ENCODE measurements around the gene FUNDC2. TPM values are rescaled to one million over a fixed set of nuclear protein-coding genes. Genes with fewer than 3 reads are reported as not detected.
A peak's percentile ranks its signal among the peaks of the same experiment; 100 is the strongest.

The FUNDC2 gene
- total and polyA plus RNA-seq, 8 donors: 50.3 to 88.1 (median 72.0) TPM

DNA sequence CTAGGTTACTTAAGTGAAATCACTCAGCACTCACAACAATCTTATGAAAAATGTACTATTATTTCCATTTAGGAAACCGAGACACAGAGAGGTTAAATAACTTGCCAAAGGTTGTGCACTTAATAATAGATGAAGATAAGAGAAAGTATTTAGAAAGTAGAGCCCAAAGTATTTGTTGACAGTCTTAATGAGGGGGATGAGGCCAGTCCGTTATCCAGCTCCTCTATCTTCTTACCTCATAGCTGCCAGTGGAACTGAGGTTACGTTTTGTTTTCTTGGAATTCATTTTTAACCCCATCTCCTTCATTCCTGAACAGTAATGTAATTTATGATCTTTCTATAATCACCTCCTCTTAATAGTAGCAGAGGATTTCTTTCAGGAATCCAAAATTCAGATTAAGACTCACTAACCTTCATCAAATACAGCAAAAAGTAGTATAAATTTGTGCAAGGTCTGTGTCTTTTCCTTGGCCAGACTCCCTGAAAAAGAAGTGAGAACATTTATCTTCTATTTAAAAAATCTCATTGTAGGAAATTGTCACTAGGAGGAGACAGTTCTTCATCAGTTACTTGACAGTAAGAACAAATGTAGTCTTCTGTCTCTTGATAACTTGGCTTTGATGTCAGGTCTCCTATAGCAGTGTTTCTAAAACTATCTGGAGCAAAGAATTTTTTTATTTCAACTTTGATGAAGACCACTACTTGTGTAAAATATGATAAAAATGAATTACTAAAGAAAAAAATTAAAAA is 39.6 kb upstream of the FUNDC2 start:
- DNase-seq (no peak), ATAC-seq (peak in 2 of 4 donors; percentile 20 to 51), FAIRE-seq (no peak)
- H3K4me3 ChIP-seq: no peak overlapping the region
- intact Hi-C loops (cut with DNase I): loop anchor here in 2 of 3 donors (5.0 to 10.0 kb wide), 2 partner anchors 68 to 80 kb away; no protein-coding TSS in a partner anchor
- H3K4me1 ChIP-seq: peaks cover 0 to 15% (median 10%) of the 10 kb centered on the region in 3 donors
- WGBS, 2 donors: 16 to 22% methylated on average over 3 of the region's 3 CpGs
- TF ChIP-seq, protein P1, sequence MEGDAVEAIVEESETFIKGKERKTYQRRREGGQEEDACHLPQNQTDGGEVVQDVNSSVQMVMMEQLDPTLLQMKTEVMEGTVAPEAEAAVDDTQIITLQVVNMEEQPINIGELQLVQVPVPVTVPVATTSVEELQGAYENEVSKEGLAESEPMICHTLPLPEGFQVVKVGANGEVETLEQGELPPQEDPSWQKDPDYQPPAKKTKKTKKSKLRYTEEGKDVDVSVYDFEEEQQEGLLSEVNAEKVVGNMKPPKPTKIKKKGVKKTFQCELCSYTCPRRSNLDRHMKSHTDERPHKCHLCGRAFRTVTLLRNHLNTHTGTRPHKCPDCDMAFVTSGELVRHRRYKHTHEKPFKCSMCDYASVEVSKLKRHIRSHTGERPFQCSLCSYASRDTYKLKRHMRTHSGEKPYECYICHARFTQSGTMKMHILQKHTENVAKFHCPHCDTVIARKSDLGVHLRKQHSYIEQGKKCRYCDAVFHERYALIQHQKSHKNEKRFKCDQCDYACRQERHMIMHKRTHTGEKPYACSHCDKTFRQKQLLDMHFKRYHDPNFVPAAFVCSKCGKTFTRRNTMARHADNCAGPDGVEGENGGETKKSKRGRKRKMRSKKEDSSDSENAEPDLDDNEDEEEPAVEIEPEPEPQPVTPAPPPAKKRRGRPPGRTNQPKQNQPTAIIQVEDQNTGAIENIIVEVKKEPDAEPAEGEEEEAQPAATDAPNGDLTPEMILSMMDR (IDR thresholded peaks at IDR 0.05): no peak
- no peak overlapping the region for H3K27ac ChIP-seq
- no peaks in the 10 kb centered on the region for H3K27me3 ChIP-seq
- no peaks in the 10 kb centered on the region for H3K9me3 ChIP-seq
- H3K36me3 ChIP-seq: no peaks in the 10 kb centered on the region

DNA sequence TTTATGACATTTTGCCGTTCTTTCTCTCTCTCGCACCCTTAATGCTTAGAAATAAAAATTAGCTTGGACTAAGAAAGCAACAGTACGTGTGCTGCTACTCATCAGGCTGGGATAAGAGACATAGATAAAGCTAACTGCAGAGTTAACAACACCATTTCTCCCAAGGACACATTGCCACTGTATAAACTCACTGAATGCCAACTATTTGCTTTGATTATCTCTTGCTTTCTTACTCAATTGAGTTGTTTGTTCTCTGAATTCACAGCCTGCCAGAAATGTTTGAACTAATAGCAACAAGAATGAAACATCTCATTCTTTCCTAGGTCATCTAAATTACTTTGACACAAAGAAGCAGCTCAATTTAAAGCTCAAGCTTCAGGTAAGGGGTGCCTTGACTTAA is 38.7 kb upstream of the FUNDC2 start:
- Histone ChIP-seq H3K36me3 (no peaks in the 10 kb centered on the region), H3K9me3 (no peaks in the 10 kb centered on the region), H3K27ac (peak overlapping the region in 2 of 4 donors; percentile 44 to 64), H3K4me3 (no peak overlapping the region), H3K4me1 (peaks cover 0 to 15% (median 10%) of the 10 kb centered on the region in 3 donors), H3K27me3 (no peaks in the 10 kb centered on the region)
- WGBS, 2 donors: 20 to 30% methylated on average over 3 of the region's 3 CpGs
- no peak for DNase-seq
- TF ChIP-seq, protein P1 (IDR thresholded peaks at IDR 0.05): no peak
- no peak for FAIRE-seq
- intact Hi-C loops (cut with DNase I): loop anchor here in 2 of 3 donors (5.0 to 10.0 kb wide), 2 partner anchors 67 to 79 kb away; no protein-coding TSS in a partner anchor
- peak; percentile 79 to 89 (median 84) for ATAC-seq

- H3K27me3 ChIP-seq: no peaks in the 10 kb centered on the region
- WGBS, 2 donors: 19 to 35% methylated on average over 3 of the region's 3 CpGs
- FAIRE-seq: no peak
- ATAC-seq: peak; percentile 29 to 67 (median 48)
- intact Hi-C loops (cut with DNase I): loop anchor here in 2 of 3 donors (5.0 to 10.0 kb wide), 2 partner anchors 66 to 79 kb away; no protein-coding TSS in a partner anchor
- TF ChIP-seq, protein P1 (IDR thresholded peaks at IDR 0.05): no peak
- H3K27ac ChIP-seq: peak overlapping the region in 2 of 4 donors; percentile 44 to 64
- DNase-seq: no peak
- H3K9me3 ChIP-seq: no peaks in the 10 kb centered on the region
- peaks cover 0 to 15% (median 10%) of the 10 kb centered on the region in 3 donors for H3K4me1 ChIP-seq
- H3K36me3 ChIP-seq: no peaks in the 10 kb centered on the region
- no peak overlapping the region for H3K4me3 ChIP-seq
Observed at GRCh38 chrX:154988719-154989118, 37.9 kb upstream of the FUNDC2 start.

DNA sequence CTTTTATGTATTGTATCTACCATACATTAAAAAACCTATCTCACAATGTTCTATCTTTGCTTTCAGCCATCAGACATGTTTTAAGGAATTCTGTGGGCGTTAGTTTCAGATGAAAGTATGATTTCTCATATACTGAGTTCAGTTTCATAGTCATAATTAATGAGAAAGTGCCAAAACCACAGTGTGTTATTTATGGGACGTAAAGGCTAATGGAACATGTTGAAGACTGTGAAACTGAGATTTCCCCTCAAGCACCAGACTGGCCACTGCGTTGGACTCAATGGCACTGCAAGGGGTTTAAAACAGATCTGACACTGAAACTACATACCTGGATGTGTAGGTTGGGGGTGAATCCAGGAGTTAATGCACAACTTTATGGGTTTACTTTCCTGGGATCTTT is 36.1 kb upstream of the FUNDC2 start:
- Histone ChIP-seq H3K4me3 (no peak overlapping the region), H3K27ac (no peak overlapping the region), H3K9me3 (no peaks in the 10 kb centered on the region), H3K4me1 (peaks cover 0 to 15% (median 10%) of the 10 kb centered on the region in 3 donors), H3K27me3 (no peaks in the 10 kb centered on the region), H3K36me3 (no peaks in the 10 kb centered on the region)
- TF ChIP-seq, protein P1 (IDR thresholded peaks at IDR 0.05): no peak
- ATAC-seq (no peak), DNase-seq (no peak), FAIRE-seq (no peak)
- intact Hi-C loops (cut with DNase I): no loop called here
- 63 to 92% methylated on average over 3 of the region's 3 CpGs for WGBS, 2 donors

DNA sequence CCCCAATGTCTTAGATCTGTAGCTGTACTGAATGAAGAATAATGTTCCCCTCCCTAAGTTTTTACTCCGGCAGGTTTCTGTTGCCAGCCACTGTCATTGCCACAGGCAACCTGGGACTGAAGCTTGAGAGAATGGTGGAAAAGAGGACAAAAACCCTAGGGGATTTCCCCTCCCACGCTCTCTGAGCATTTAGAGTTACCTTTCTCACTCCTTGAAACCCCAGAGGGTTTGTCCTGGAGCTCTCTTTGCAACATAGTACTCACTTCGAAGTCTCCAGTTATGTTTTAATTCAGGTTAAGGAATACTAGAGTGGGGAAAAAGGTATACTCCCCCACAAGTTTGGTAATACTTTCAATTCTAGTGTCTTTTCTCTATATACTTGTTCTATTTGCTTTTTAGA is 35.6 kb upstream of the FUNDC2 start:
- Histone ChIP-seq H3K9me3 (no peaks in the 10 kb centered on the region), H3K4me3 (no peak overlapping the region), H3K27ac (no peak overlapping the region), H3K4me1 (peaks cover 0 to 15% (median 10%) of the 10 kb centered on the region in 3 donors), H3K27me3 (no peaks in the 10 kb centered on the region), H3K36me3 (no peaks in the 10 kb centered on the region)
- WGBS, 2 donors: 62 to 89% methylated on average over 3 of the region's 3 CpGs
- no peak for FAIRE-seq
- ATAC-seq: no peak
- DNase-seq: no peak
- intact Hi-C loops (cut with DNase I): no loop called here
- TF ChIP-seq, protein P1 (IDR thresholded peaks at IDR 0.05): no peak

Measured in pancreas (tissue), 10 donors.